Adrenal gland (tissue), 5 donors: Measurements from ENCODE around the gene PIGH.

Experiments used
- CTCF ChIP-seq, 6 experiments: fragments of 450-650 bp in 4 of 6; fragments of 200-600 bp in 2 of 6; sonication (generic) in 1 of 6; IDR thresholded peaks; 1 replicate in 5 of 6; 2 replicates in 1 of 6; pipeline versions ENCODE4 v1.5.1 to v1.8.0; 2016 to 2021; ENCODE audit warnings: antibody characterized with exemption in 6 of 6, mild to moderate bottlenecking in 2 of 6, moderate library complexity in 1 of 6
- POLR2A ChIP-seq, 2 donors: fragments of 450-650 bp; IDR thresholded peaks; one replicate each; pipeline ENCODE4 v1.6.1; 2017; ENCODE audit warnings: antibody characterized with exemption in 2 of 2, mild to moderate bottlenecking in 2 of 2, moderate library complexity in 1 of 2
- donor health status: DM: no; HTN: no; CAD: no.

GRCh38 chr14:67570453-67570852 is 29.6 kb downstream of the PIGH start:
- no peak for TF ChIP-seq CTCF (IDR thresholded peaks at IDR 0.05)
- TF ChIP-seq POLR2A (IDR thresholded peaks at IDR 0.05): no peak
